H1 (cell line): ENCODE data around the gene MPND. TPM values are rescaled to one million over a fixed set of nuclear protein-coding genes. Genes with fewer than 3 reads are reported as not detected.

Source experiments
- CTCF ChIA-PET: fragments of 300-600 bp; sonication (Branson Sonifier 250); formaldehyde crosslinking; loops from one replicate; lab custom pipeline; 2021; ENCODE audit not compliant: partially characterized antibody; lab: Charles Lee
- POLR2A ChIA-PET: fragments of 300-600 bp; sonication (Branson Sonifier 250); formaldehyde crosslinking; loops from one replicate; lab custom pipeline; 2021; ENCODE audit warnings: inconsistent platforms; ENCODE audit not compliant: partially characterized antibody; lab: Charles Lee
- DNase-seq, 2 experiments: peaks; one replicate each; pipeline versions ENCODE4 v3.0.0 to v3.0.0-alpha.2; 2010 to 2022; ENCODE audit warnings: low spot score in 2 of 2, low read depth in 1 of 2, mixed read lengths in 1 of 2
- FAIRE-seq: peaks from 2 replicates; lab custom pipeline; 2011; peaks lifted over from hg19 to GRCh38; lab: Jason Lieb, UNC
- H2AFZ ChIP-seq: 2 replicates; pipeline ENCODE4 v1.8.1; 2012; ENCODE audit warnings: low read length, inconsistent platforms
- H2AK5ac ChIP-seq: 2 replicates; pipeline ENCODE4 v1.6.1; 2013; ENCODE audit warnings: low read depth, low read length
- H2BK120ac ChIP-seq: replicated peaks from 2 replicates; pipeline ENCODE3; 2013; ENCODE audit warnings: low read depth, low read length, inconsistent platforms
- H2BK12ac ChIP-seq: 2 replicates; pipeline ENCODE4 v1.6.1; 2013; ENCODE audit warnings: low read depth, low read length
- H2BK15ac ChIP-seq: 2 replicates; pipeline ENCODE4 v1.6.1; 2013; ENCODE audit warnings: low read length
- H2BK20ac ChIP-seq: 2 replicates; pipeline ENCODE4 v1.6.1; 2013; ENCODE audit warnings: low read length
- H2BK5ac ChIP-seq: 2 replicates; pipeline ENCODE4 v1.6.1; 2013; ENCODE audit warnings: low read depth, low read length
- H3K14ac ChIP-seq: 2 replicates; pipeline ENCODE4 v1.6.1; 2013; ENCODE audit warnings: inconsistent platforms; ENCODE audit not compliant: insufficient read length
- H3K18ac ChIP-seq: 2 replicates; pipeline ENCODE4 v1.6.1; 2013; ENCODE audit warnings: low read length; ENCODE audit errors: extremely low read depth
- H3K23ac ChIP-seq: 2 replicates; pipeline ENCODE4 v1.6.1; 2013; ENCODE audit warnings: inconsistent platforms; ENCODE audit not compliant: insufficient read length
- H3K23me2 ChIP-seq: 2 replicates; pipeline ENCODE4 v1.6.1; 2013; ENCODE audit warnings: low read depth, low read length
- H3K27ac ChIP-seq: 2 replicates; pipeline ENCODE4 v1.6.1; 2011; ENCODE audit warnings: low read depth, low read length, inconsistent platforms
- H3K27me3 ChIP-seq, 4 experiments: replicated peaks in 1 of 4; 1 replicate in 1 of 4; 2 replicates in 3 of 4; pipeline versions ENCODE4 v1.6.1 to v1.8.1; 2011 to 2013; ENCODE audit warnings: low read length in 3 of 4, mild to moderate bottlenecking in 3 of 4, inconsistent platforms in 2 of 4, mixed read lengths in 2 of 4, moderate library complexity in 1 of 4; ENCODE audit not compliant: control insufficient read depth in 3 of 4, insufficient read depth in 3 of 4; ENCODE audit errors: extremely low read depth in 1 of 4
- H3K36me3 ChIP-seq, 4 experiments: 2 replicates each; pipeline versions ENCODE4 v1.6.1 to v1.8.1; 2011 to 2013; ENCODE audit warnings: mild to moderate bottlenecking in 4 of 4, low read length in 3 of 4, moderate library complexity in 2 of 4, control low read depth in 1 of 4, inconsistent platforms in 1 of 4; ENCODE audit not compliant: insufficient read depth in 4 of 4, control insufficient read depth in 2 of 4
- H3K4ac ChIP-seq: replicated peaks from 2 replicates; pipeline ENCODE3; 2013; ENCODE audit warnings: low read length, low read depth, mixed read lengths, inconsistent platforms; ENCODE audit not compliant: insufficient read length
- H3K4me1 ChIP-seq, 4 experiments: replicated peaks in 1 of 4; 1 replicate in 1 of 4; 2 replicates in 3 of 4; pipeline versions ENCODE4 v1.6.1 to v1.8.1; 2011 to 2013; ENCODE audit warnings: low read length in 3 of 4, inconsistent platforms in 2 of 4, mixed read lengths in 1 of 4; ENCODE audit not compliant: insufficient read depth in 4 of 4, control insufficient read depth in 3 of 4
- H3K4me2 ChIP-seq, 2 experiments: 2 replicates each; pipeline versions ENCODE4 v1.6.1 to v1.8.1; 2011 to 2013; ENCODE audit warnings: low read depth in 2 of 2, low read length in 2 of 2, control low read depth in 1 of 2, inconsistent platforms in 1 of 2, mild to moderate bottlenecking in 1 of 2; ENCODE audit not compliant: insufficient read depth in 1 of 2
- H3K4me3 ChIP-seq, 4 experiments: fragments of 200-600, 300-600 bp in 1 of 4; sonication (generic), shearing (Covaris generic), sonication (Bioruptor Twin) in 1 of 4; 2 replicates each; pipeline versions ENCODE4 v1.5.1 to v1.8.1; 2011 to 2016; ENCODE audit warnings: low read length in 4 of 4, low read depth in 3 of 4, control low read depth in 2 of 4, inconsistent platforms in 2 of 4, mild to moderate bottlenecking in 2 of 4, mixed read lengths in 1 of 4, moderate library complexity in 1 of 4; ENCODE audit not compliant: insufficient read depth in 2 of 4; ENCODE audit errors: extremely low read depth in 1 of 4
- H3K56ac ChIP-seq: replicated peaks from 2 replicates; pipeline ENCODE3; 2013; ENCODE audit warnings: low read depth, mild to moderate bottlenecking, mixed read lengths, low read length, inconsistent platforms; ENCODE audit not compliant: insufficient read length
- H3K79me1 ChIP-seq: 2 replicates; pipeline ENCODE4 v1.6.1; 2013; ENCODE audit warnings: low read depth, low read length, control low read depth
- H3K79me2 ChIP-seq, 2 experiments: 2 replicates each; pipeline versions ENCODE4 v1.6.1 to v1.8.1; 2012 to 2013; ENCODE audit warnings: low read length in 2 of 2, mild to moderate bottlenecking in 2 of 2, inconsistent platforms in 1 of 2; ENCODE audit not compliant: insufficient read depth in 2 of 2, control insufficient read depth in 1 of 2
- H3K9ac ChIP-seq, 4 experiments: replicated peaks in 1 of 4; 1 replicate in 1 of 4; 2 replicates in 3 of 4; pipeline versions ENCODE4 v1.6.1 to v1.8.1; 2011 to 2013; ENCODE audit warnings: low read depth in 3 of 4, low read length in 3 of 4, control low read depth in 2 of 4, mild to moderate bottlenecking in 2 of 4, moderate library complexity in 2 of 4, inconsistent platforms in 1 of 4; ENCODE audit errors: extremely low read depth in 1 of 4
- H3K9me3 ChIP-seq, 2 experiments: 2 replicates each; pipeline versions ENCODE4 v1.6.1 to v1.8.1; 2012 to 2013; ENCODE audit warnings: mild to moderate bottlenecking in 2 of 2, moderate library complexity in 2 of 2, control low read depth in 1 of 2, inconsistent platforms in 1 of 2, low read depth in 1 of 2, low read length in 1 of 2, mixed read lengths in 1 of 2; ENCODE audit not compliant: insufficient read depth in 2 of 2
- H4K20me1 ChIP-seq, 2 experiments: replicated peaks in 1 of 2; 2 replicates each; pipeline versions ENCODE3 to v1.8.1; 2011 to 2013; ENCODE audit warnings: inconsistent platforms in 2 of 2, low read length in 2 of 2, mild to moderate bottlenecking in 1 of 2; ENCODE audit not compliant: insufficient read depth in 2 of 2, control insufficient read depth in 1 of 2
- H4K5ac ChIP-seq: 2 replicates; pipeline ENCODE4 v1.6.1; 2013; ENCODE audit warnings: low read length, low read depth, mixed read lengths, inconsistent platforms; ENCODE audit not compliant: insufficient read length
- H4K8ac ChIP-seq: 2 replicates; pipeline ENCODE4 v1.8.0; 2013; ENCODE audit warnings: mild to moderate bottlenecking, moderate library complexity, low read length, inconsistent platforms; ENCODE audit not compliant: insufficient read depth; ENCODE audit errors: extremely low read depth
- H4K91ac ChIP-seq: replicated peaks from 2 replicates; pipeline ENCODE3; 2013; ENCODE audit warnings: low read length, mixed read lengths, inconsistent platforms; ENCODE audit not compliant: insufficient read length
- CBX5 ChIP-seq: fragments of 300-800, 300-1000 bp; sonication (generic); IDR thresholded peaks from 2 replicates; pipeline ENCODE4 v1.7.1; 2016; ENCODE audit warnings: antibody characterized with exemption, low read length, low read depth
- CBX8 ChIP-seq: fragments of 300-800, 300-1000 bp; sonication (generic); IDR thresholded peaks from 2 replicates; pipeline ENCODE4 v1.7.1; 2016; ENCODE audit warnings: low read depth, low read length, borderline replicate concordance
- SIX5 ChIP-seq: IDR thresholded peaks from 2 replicates; pipeline ENCODE4 v1.6.1; 2011; ENCODE audit warnings: mild to moderate bottlenecking, low read depth, low read length
- TAF1 ChIP-seq: IDR thresholded peaks from 2 replicates; pipeline ENCODE4 v1.6.1; 2011; ENCODE audit warnings: mild to moderate bottlenecking, low read depth, low read length
- WGBS, 2 experiments: shearing (Covaris generic) in 1 of 2; methylation state at CpG; one replicate each; pipeline versions ENCODE4 v1.1.6 to v1.1.7; 2013 to 2015; ENCODE audit warnings: low lambda C conversion rate in 2 of 2, mixed read lengths in 2 of 2, inconsistent platforms in 1 of 2, low coverage in 1 of 2, missing lambda C conversion rate in 1 of 2; ENCODE audit not compliant: insufficient replicate concordance in 2 of 2, insufficient coverage in 1 of 2, insufficient read length in 1 of 2; ENCODE audit errors: extremely low coverage in 1 of 2, missing lambda C conversion rate in 1 of 2; 5-methylcytosine and 5-hydroxymethylcytosine counted together
- polyA plus RNA-seq, 7 experiments: library from polyadenylated mRNA; depleted of rRNA in 3 of 7; stranded (reverse) in 5 of 7; unstranded in 2 of 7; fragments of >200 nt in 5 of 7; fragments of 200-250 nt in 2 of 7; gene quantifications; 1 replicate in 5 of 7; 2 replicates in 1 of 7; 4 replicates in 1 of 7; pipeline versions ENCODE4 v1.2.1 to v1.2.3, GENCODE V29; 2011 to 2013; ENCODE audit warnings: missing spikeins in 2 of 7, mixed read lengths in 2 of 7
- total RNA-seq: library from RNA; stranded (reverse); fragmentation: NEBNext Ultra II Directional; extraction: Animal tissue kit (Norgen Biotek cat#: 25700); gene quantifications from 2 replicates; pipeline ENCODE4 v1.2.1, GENCODE V29; 2021
- TF ChIP-seq, protein P1 (sequence below): IDR thresholded peaks from 2 replicates; pipeline ENCODE4 v1.6.1; 2012; ENCODE audit warnings: inconsistent platforms
- TF ChIP-seq, protein P2 (sequence below): IDR thresholded peaks from 2 replicates; pipeline ENCODE4 v1.6.1; 2012; ENCODE audit warnings: inconsistent platforms

Gene MPND
- total and polyA plus RNA-seq, 2 of the 8 experiments (the other 6 are each of a cell fraction or from before 2014, with no cell fraction given), result 22.9 to 27.7 TPM

DNA sequence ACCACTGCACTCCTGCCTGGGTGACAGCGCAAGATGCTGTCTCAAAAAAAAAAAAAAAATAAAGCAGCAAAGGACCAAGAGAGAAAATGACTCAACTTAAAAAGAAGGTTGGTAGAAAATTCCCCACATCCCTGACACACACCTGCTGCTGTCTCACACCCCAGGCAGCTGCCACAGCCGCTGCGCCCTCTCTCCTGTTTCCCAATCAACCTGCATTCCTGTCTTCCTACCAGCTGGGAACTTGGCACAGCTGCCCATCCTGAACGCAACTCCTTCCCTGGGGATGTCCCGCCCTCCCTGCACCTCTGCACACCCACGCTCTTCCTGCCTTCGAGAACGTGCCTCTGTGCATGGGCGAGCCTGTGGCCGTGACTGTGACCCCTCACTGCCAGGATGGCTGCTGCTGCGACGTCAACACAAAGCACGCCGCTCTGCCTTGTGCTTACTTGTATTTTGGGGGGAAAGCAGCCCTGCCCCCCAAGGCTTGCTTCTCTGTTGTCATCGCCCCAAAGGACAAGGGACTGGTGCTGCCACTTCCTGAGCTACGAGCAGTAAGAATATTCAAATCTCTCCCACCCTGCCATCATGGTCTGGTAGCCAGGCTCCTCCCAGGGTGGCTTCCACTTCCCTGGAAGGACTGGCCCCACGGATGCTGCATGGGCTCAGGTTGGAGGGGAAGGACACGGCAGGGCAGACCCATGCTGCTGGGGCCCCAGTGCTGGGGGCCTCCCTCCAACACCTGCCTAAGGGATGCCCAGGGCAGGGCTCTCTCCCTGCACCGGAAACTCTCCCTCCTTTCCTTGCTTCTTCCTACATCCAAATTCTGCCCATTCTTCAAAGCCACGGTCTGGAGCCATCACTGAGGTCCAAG lies 36.3 kb downstream of the MPND start:
- Histone ChIP-seq H3K79me2 (peaks cover 0 to 45% of the 10 kb centered on the region in 2 experiments; a peak in 2 of 4 replicates), H2AK5ac (0 out of 2 replicates have a peak overlapping the region, but pooled peaks have one; percentile 32), H3K9me3 (no peaks in the 10 kb centered on the region), H4K8ac (no peak overlapping the region), H3K4me2 (0 out of 4 replicates have a peak overlapping the region, but pooled peaks of 1 of the 2 experiments have one; percentile 4), H3K79me1 (peaks cover 14% of the 10 kb centered on the region), H3K36me3 (no peaks in the 10 kb centered on the region), H3K4me3 (no peak overlapping the region), H4K20me1 (peaks cover 12 to 51% of the 10 kb centered on the region in 2 experiments), H3K9ac (no peak overlapping the region), H3K56ac (no peak overlapping the region), H3K18ac (peak overlapping the region; percentile 24; the same call in 1 of the 2 replicates), H3K27me3 (no peaks in the 10 kb centered on the region), H2BK20ac (0 out of 2 replicates have a peak overlapping the region, but pooled peaks have one; percentile 21), H4K5ac (no peak overlapping the region), H2BK15ac (no peak overlapping the region), H3K23ac (no peak overlapping the region), H3K4me1 (peaks cover 5 to 36% (median 28%) of the 10 kb centered on the region in 4 experiments), H3K27ac (no peak overlapping the region), H2BK12ac (peak overlapping the region; percentile 72; the same call in 1 of the 2 replicates), H2BK5ac (peak overlapping the region; percentile 88), H3K23me2 (no peaks in the 10 kb centered on the region), H2AFZ (no peak overlapping the region), H4K91ac (peak overlapping the region; percentile 52), H3K4ac (no peak overlapping the region), H3K14ac (no peak overlapping the region), H2BK120ac (no peak overlapping the region)
- TF ChIP-seq CBX8, result no peak
- TF ChIP-seq, protein P1, sequence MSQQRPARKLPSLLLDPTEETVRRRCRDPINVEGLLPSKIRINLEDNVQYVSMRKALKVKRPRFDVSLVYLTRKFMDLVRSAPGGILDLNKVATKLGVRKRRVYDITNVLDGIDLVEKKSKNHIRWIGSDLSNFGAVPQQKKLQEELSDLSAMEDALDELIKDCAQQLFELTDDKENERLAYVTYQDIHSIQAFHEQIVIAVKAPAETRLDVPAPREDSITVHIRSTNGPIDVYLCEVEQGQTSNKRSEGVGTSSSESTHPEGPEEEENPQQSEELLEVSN, result no peak
- TF ChIP-seq CBX5, result no peak
- TF ChIP-seq SIX5, result no peak
- TF ChIP-seq, protein P2, sequence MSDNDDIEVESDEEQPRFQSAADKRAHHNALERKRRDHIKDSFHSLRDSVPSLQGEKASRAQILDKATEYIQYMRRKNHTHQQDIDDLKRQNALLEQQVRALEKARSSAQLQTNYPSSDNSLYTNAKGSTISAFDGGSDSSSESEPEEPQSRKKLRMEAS, result no peak
- TF ChIP-seq TAF1, result no peak
- 88% methylated on average over 19 of the region's 20 CpGs; no CpG with 5 or more reads in 1 of the 2 experiments for WGBS, 2 experiments
- FAIRE-seq (no peak), DNase-seq (no peak)
- ChIA-PET CTCF (interaction anchor here (0.7 to 2.0 kb wide), 6 partner anchors 10 to 147 kb away, joined by 3 to 5 read pairs (median 4); no protein-coding TSS in a partner anchor), POLR2A (interaction anchor here (0.6 to 5.8 kb wide), 7 partner anchors 16 to 1206 kb away, joined by 3 to 63 read pairs (median 4); partner anchors contain the start of gene SH3GL1)
